ENCODE results near the gene CHST11.

Gene CHST11

GRCh38 chr12:104681012-104681690 is 224.4 kb downstream of the CHST11 start:
- FAIRE-seq: no peak

- FAIRE-seq: no peak
Measured at GRCh38 chr12:104682790-104683279, 226.1 kb downstream of the CHST11 start.

- no peak for FAIRE-seq
Measured at GRCh38 chr12:104683831-104684503, 227.2 kb downstream of the CHST11 start.

GRCh38 chr12:104684884-104685283 is 228.1 kb downstream of the CHST11 start:
- no peak for FAIRE-seq

- FAIRE-seq: no peak
Measured at GRCh38 chr12:104685366-104685765, 228.6 kb downstream of the CHST11 start.

- FAIRE-seq: no peak
Measured at GRCh38 chr12:104686196-104686595, 229.4 kb downstream of the CHST11 start.

- no peak for FAIRE-seq
Measured at GRCh38 chr12:104687823-104688573, 231.2 kb downstream of the CHST11 start.

GRCh38 chr12:104689635-104690034 is 232.9 kb downstream of the CHST11 start:
- no peak for FAIRE-seq

GRCh38 chr12:104691721-104692556 is 235.2 kb downstream of the CHST11 start:
- no peak for FAIRE-seq

GRCh38 chr12:104692557-104693218 is 235.9 kb downstream of the CHST11 start:
- FAIRE-seq: no peak

- FAIRE-seq: no peak
Measured at GRCh38 chr12:104693493-104693892, 236.7 kb downstream of the CHST11 start.

GRCh38 chr12:104694161-104694560 is 237.4 kb downstream of the CHST11 start:
- no peak for FAIRE-seq

GRCh38 chr12:104694711-104695110 is 238.0 kb downstream of the CHST11 start:
- FAIRE-seq: no peak

GRCh38 chr12:104695453-104696148 is 238.9 kb downstream of the CHST11 start:
- no peak for FAIRE-seq

- no peak for FAIRE-seq
Measured at GRCh38 chr12:104697186-104697585, 240.4 kb downstream of the CHST11 start.

- FAIRE-seq: no peak
Measured at GRCh38 chr12:104698871-104699270, 242.1 kb downstream of the CHST11 start.

GRCh38 chr12:104699489-104700190 is 242.9 kb downstream of the CHST11 start:
- FAIRE-seq: no peak

- FAIRE-seq: no peak
Measured at GRCh38 chr12:104700324-104700723, 243.6 kb downstream of the CHST11 start.

- no peak for FAIRE-seq
Measured at GRCh38 chr12:104701301-104701700, 244.6 kb downstream of the CHST11 start.

- no peak for FAIRE-seq
Measured at GRCh38 chr12:104701756-104702155, 245.0 kb downstream of the CHST11 start.
